Neural progenitor cell (in vitro differentiated cells): ENCODE results near the gene MYD88.

Experiments
- EZH2 ChIP-seq: fragments of 200-600 bp; sonication (generic); IDR thresholded peaks from 2 replicates; pipeline ENCODE4 v1.6.1; 2017; ENCODE audit warnings: antibody characterized with exemption, mild to moderate bottlenecking, moderate library complexity
- TF ChIP-seq, protein P1 (sequence below): fragments of 200-600 bp; sonication (generic); IDR thresholded peaks from 2 replicates; pipeline ENCODE4 v1.5.1; 2017; ENCODE audit warnings: antibody characterized with exemption, mild to moderate bottlenecking

DNA sequence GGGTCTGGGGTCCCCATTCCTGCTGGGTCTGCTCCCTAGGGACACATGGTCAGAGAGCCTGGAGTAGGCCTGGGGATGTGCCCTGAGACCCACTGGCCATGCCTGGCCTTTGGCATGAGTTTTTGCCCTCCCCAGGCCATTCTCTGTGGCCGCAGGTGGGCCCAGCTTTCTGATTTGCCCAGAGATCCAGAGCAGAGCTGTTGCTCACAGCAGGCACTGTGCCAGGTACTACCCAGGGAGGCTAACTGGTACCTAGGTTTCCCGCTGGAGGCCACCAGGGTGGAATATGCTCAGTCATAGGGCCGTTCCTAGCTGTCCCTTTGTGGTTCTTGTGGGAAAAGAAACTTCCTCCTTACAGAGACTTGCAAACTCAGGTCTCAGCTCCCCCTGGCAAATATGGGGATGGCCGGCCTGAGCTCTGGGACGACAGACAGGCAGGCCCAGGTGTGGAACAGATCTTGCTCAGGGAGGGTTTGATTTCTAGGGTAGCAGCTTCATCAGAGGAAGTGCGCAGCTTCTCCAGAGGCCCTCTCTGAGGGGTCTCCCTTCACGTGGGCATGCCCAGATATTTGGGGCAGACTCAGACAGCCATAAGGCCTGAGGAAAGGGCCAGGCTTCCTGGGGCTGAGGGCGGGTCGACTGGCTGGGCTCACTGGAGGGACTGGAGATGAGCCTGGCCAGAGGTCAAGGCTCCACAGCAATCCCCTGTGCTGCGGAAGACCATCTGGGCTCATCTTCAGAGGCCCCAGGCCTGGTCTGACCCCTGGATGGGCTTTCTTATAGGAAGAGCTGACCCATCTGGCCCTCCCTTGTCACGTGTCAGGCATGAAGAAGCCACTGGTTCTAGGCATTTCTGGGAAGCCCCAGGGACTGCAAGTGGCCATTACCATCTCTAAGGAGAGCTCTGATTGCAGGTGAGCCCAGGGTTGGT is 29.5 kb upstream of the MYD88 start:
- TF ChIP-seq, protein P1, sequence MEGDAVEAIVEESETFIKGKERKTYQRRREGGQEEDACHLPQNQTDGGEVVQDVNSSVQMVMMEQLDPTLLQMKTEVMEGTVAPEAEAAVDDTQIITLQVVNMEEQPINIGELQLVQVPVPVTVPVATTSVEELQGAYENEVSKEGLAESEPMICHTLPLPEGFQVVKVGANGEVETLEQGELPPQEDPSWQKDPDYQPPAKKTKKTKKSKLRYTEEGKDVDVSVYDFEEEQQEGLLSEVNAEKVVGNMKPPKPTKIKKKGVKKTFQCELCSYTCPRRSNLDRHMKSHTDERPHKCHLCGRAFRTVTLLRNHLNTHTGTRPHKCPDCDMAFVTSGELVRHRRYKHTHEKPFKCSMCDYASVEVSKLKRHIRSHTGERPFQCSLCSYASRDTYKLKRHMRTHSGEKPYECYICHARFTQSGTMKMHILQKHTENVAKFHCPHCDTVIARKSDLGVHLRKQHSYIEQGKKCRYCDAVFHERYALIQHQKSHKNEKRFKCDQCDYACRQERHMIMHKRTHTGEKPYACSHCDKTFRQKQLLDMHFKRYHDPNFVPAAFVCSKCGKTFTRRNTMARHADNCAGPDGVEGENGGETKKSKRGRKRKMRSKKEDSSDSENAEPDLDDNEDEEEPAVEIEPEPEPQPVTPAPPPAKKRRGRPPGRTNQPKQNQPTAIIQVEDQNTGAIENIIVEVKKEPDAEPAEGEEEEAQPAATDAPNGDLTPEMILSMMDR: no peak
- TF ChIP-seq EZH2: no peak
